H9 (cell line): ENCODE results near the gene COX17. TPM values are rescaled to one million over a fixed set of nuclear protein-coding genes. Genes with fewer than 3 reads are reported as not detected.

Experiments
- DNase-seq: peaks from one replicate; pipeline ENCODE4 v3.0.0-alpha.2; 2017
- H2AFZ ChIP-seq: one replicate; pipeline ENCODE4 v1.6.1; 2013; ENCODE audit warnings: mild to moderate bottlenecking, low read length, control low read depth, moderate library complexity
- H2AK5ac ChIP-seq: 2 replicates; pipeline ENCODE4 v1.6.1; 2013; ENCODE audit warnings: low read length, control low read depth, mixed read lengths; ENCODE audit not compliant: insufficient read length
- H2BK120ac ChIP-seq: one replicate; pipeline ENCODE4 v1.6.1; 2013; ENCODE audit warnings: low read depth, mild to moderate bottlenecking, low read length, control low read depth, inconsistent platforms; ENCODE audit not compliant: poor library complexity, severe bottlenecking
- H2BK12ac ChIP-seq: 2 replicates; pipeline ENCODE4 v1.6.1; 2013; ENCODE audit warnings: low read length, control low read depth, mixed read lengths, low read depth; ENCODE audit not compliant: insufficient read length
- H2BK15ac ChIP-seq: 2 replicates; pipeline ENCODE4 v1.6.1; 2013; ENCODE audit warnings: low read depth, low read length, control low read depth
- H2BK20ac ChIP-seq: one replicate; pipeline ENCODE4 v1.6.1; 2013; ENCODE audit warnings: low read depth, mild to moderate bottlenecking, low read length, control low read depth, inconsistent platforms; ENCODE audit not compliant: poor library complexity, severe bottlenecking
- H2BK5ac ChIP-seq: 2 replicates; pipeline ENCODE4 v1.6.1; 2013; ENCODE audit warnings: low read length, control low read depth, mixed read lengths; ENCODE audit not compliant: insufficient read length
- H3K14ac ChIP-seq: 2 replicates; pipeline ENCODE4 v1.6.1; 2013; ENCODE audit warnings: low read length, control low read depth; ENCODE audit not compliant: insufficient read depth
- H3K18ac ChIP-seq: 2 replicates; pipeline ENCODE4 v1.6.1; 2013; ENCODE audit warnings: low read depth, mild to moderate bottlenecking, mixed read lengths, low read length, control low read depth; ENCODE audit not compliant: insufficient read length
- H3K23ac ChIP-seq: 2 replicates; pipeline ENCODE4 v1.6.1; 2013; ENCODE audit warnings: low read length, control low read depth, mixed read lengths, low read depth; ENCODE audit not compliant: insufficient read length
- H3K23me2 ChIP-seq: 2 replicates; pipeline ENCODE4 v1.6.1; 2013; ENCODE audit warnings: low read depth, mild to moderate bottlenecking, mixed read lengths, low read length, control low read depth; ENCODE audit not compliant: insufficient read length, poor library complexity, severe bottlenecking
- H3K27ac ChIP-seq: 2 replicates; pipeline ENCODE4 v1.5.1; 2013; ENCODE audit warnings: low read length, control low read depth, mixed read lengths, low read depth; ENCODE audit not compliant: insufficient read length
- H3K27me3 ChIP-seq: 2 replicates; pipeline ENCODE4 v1.6.1; 2013; ENCODE audit warnings: low read length, control low read depth, inconsistent platforms; ENCODE audit not compliant: insufficient read depth
- H3K4ac ChIP-seq: 2 replicates; pipeline ENCODE4 v1.6.1; 2013; ENCODE audit warnings: low read depth, mild to moderate bottlenecking, control low read depth, inconsistent platforms, low read length, moderate library complexity
- H3K4me1 ChIP-seq: 2 replicates; pipeline ENCODE4 v1.6.1; 2013; ENCODE audit warnings: low read length, control low read depth, inconsistent platforms; ENCODE audit not compliant: insufficient read depth
- H3K4me2 ChIP-seq: 2 replicates; pipeline ENCODE4 v1.6.1; 2013; ENCODE audit warnings: low read length, control low read depth, mixed read lengths; ENCODE audit not compliant: insufficient read length, insufficient read depth
- H3K56ac ChIP-seq: 2 replicates; pipeline ENCODE4 v1.6.1; 2013; ENCODE audit warnings: low read depth, mild to moderate bottlenecking, mixed read lengths, low read length, control low read depth; ENCODE audit not compliant: insufficient read length
- H3K79me1 ChIP-seq: 2 replicates; pipeline ENCODE4 v1.6.1; 2013; ENCODE audit warnings: low read depth, mild to moderate bottlenecking, moderate library complexity, low read length, control low read depth, inconsistent platforms; ENCODE audit not compliant: insufficient read depth, poor library complexity, severe bottlenecking
- H3K79me2 ChIP-seq: 2 replicates; pipeline ENCODE4 v1.6.1; 2013; ENCODE audit warnings: low read length, control low read depth, inconsistent platforms; ENCODE audit not compliant: insufficient read depth
- H3K9ac ChIP-seq: 2 replicates; pipeline ENCODE4 v1.6.1; 2013; ENCODE audit warnings: low read length, control low read depth, mixed read lengths; ENCODE audit not compliant: insufficient read length; ENCODE audit errors: extremely low read depth
- H3K9me3 ChIP-seq: one replicate; pipeline ENCODE4 v1.6.1; 2013; ENCODE audit warnings: low read depth, low read length, inconsistent platforms; ENCODE audit not compliant: control insufficient read depth
- H3T11ph ChIP-seq: one replicate; pipeline ENCODE4 v1.6.1; 2013; ENCODE audit warnings: mild to moderate bottlenecking, low read length, control low read depth, inconsistent platforms
- H4K20me1 ChIP-seq: one replicate; pipeline ENCODE4 v1.6.1; 2013; ENCODE audit not compliant: control insufficient read depth, insufficient read length, insufficient read depth
- H4K5ac ChIP-seq: 2 replicates; pipeline ENCODE4 v1.6.1; 2013; ENCODE audit warnings: low read depth, mild to moderate bottlenecking, mixed read lengths, low read length, control low read depth; ENCODE audit not compliant: insufficient read length
- H4K8ac ChIP-seq: replicated peaks from 2 replicates; pipeline ENCODE4 v1.6.1; 2013; ENCODE audit warnings: low read length, control low read depth, mixed read lengths, low read depth; ENCODE audit not compliant: insufficient read length
- H4K91ac ChIP-seq: 2 replicates; pipeline ENCODE4 v1.6.1; 2013; ENCODE audit warnings: low read depth, mild to moderate bottlenecking, moderate library complexity, mixed read lengths, low read length, control low read depth; ENCODE audit not compliant: insufficient read length
- H3K27ac Mint-ChIP-seq, 3 experiments: 2 replicates in 2 of 3; 3 replicates in 1 of 3; pipeline ENCODE4 v1.8.0; 2020 to 2021; ENCODE audit warnings: mixed read lengths in 3 of 3, mild to moderate bottlenecking in 1 of 3, moderate library complexity in 1 of 3
- H3K27me3 Mint-ChIP-seq: 2 replicates; pipeline ENCODE4 v1.8.0; 2021; ENCODE audit warnings: low read depth, mild to moderate bottlenecking, moderate library complexity, mixed read lengths
- H3K36me3 Mint-ChIP-seq, 3 experiments: 2 replicates in 2 of 3; 3 replicates in 1 of 3; pipeline ENCODE4 v1.8.0; 2020 to 2021; ENCODE audit warnings: low read depth in 3 of 3, mixed read lengths in 3 of 3; ENCODE audit not compliant: insufficient read depth in 1 of 3
- H3K4me1 Mint-ChIP-seq, 2 experiments: 2 replicates each; pipeline ENCODE4 v1.8.0; 2020; ENCODE audit warnings: mixed read lengths in 2 of 2
- H3K4me3 Mint-ChIP-seq, 2 experiments: 2 replicates in 1 of 2; 3 replicates in 1 of 2; pipeline ENCODE4 v1.8.0; 2020 to 2021; ENCODE audit warnings: mild to moderate bottlenecking in 2 of 2, mixed read lengths in 2 of 2, moderate library complexity in 1 of 2
- H3K9me3 Mint-ChIP-seq, 2 experiments: 2 replicates in 1 of 2; 3 replicates in 1 of 2; pipeline ENCODE4 v1.8.0; 2020; ENCODE audit warnings: mild to moderate bottlenecking in 2 of 2, mixed read lengths in 2 of 2, moderate library complexity in 1 of 2
- WGBS: extraction: QIAGEN DNeasy Blood & Tissue Kit; methylation state at CpG from one replicate; pipeline ENCODE4 v1.1.7; 2013; ENCODE audit warnings: missing lambda C conversion rate, low lambda C conversion rate, mixed read lengths; ENCODE audit not compliant: insufficient read length; ENCODE audit errors: extremely low coverage; 5-methylcytosine and 5-hydroxymethylcytosine counted together
- total RNA-seq: library from RNA; stranded (reverse); gene quantifications from 2 replicates; pipeline ENCODE4 v1.2.1, GENCODE V29; 2021
- TF ChIP-seq, protein P1 (sequence below): fragments of 200-600 bp; sonication (generic); conservative IDR thresholded peaks from 3 replicates; pipeline ENCODE4 v1.8.0; 2021; ENCODE audit warnings: antibody characterized with exemption, mild to moderate bottlenecking

COX17 gene
- total RNA-seq, 1 experiment from 2014 or later = 47.0 TPM

GRCh38 chr3:119677641-119677934, 382 bp upstream of the COX17 start:
- Mint-ChIP-seq H3K4me1 (peaks cover 17 to 19% of the 10 kb centered on the region in 2 experiments), H3K9me3 (no peaks in the 10 kb centered on the region), H3K27ac (peak overlapping the region; percentile 85 to 93 (median 90)), H3K36me3 (peaks cover 9 to 30% (median 26%) of the 10 kb centered on the region in 3 experiments), H3K27me3 (no peaks in the 10 kb centered on the region), H3K4me3 (peak overlapping the region; percentile 86 to 96)
- Histone ChIP-seq H3K23ac (no peak overlapping the region), H3K79me1 (no peaks in the 10 kb centered on the region), H4K91ac (no peak overlapping the region), H4K20me1 (no peaks in the 10 kb centered on the region), H2AK5ac (no peak overlapping the region), H3K56ac (no peak overlapping the region), H3T11ph (no peak overlapping the region), H3K9ac (peak overlapping the region; percentile 48), H2BK12ac (no peak overlapping the region), H3K27me3 (no peaks in the 10 kb centered on the region), H2AFZ (peak overlapping the region; percentile 43), H3K79me2 (peaks cover 5% of the 10 kb centered on the region; the same call in 1 of the 2 replicates), H3K4me2 (peak overlapping the region; percentile 97), H2BK5ac (no peak overlapping the region), H2BK15ac (no peak overlapping the region), H4K8ac (no peak overlapping the region), H3K4ac (no peak overlapping the region), H4K5ac (no peak overlapping the region), H2BK120ac (no peak overlapping the region), H3K14ac (no peak overlapping the region), H3K27ac (peak overlapping the region; percentile 44), H3K4me1 (no peaks in the 10 kb centered on the region), H3K23me2 (no peaks in the 10 kb centered on the region), H3K9me3 (no peaks in the 10 kb centered on the region), H2BK20ac (no peak overlapping the region), H3K18ac (no peak overlapping the region)
- TF ChIP-seq, protein P1, sequence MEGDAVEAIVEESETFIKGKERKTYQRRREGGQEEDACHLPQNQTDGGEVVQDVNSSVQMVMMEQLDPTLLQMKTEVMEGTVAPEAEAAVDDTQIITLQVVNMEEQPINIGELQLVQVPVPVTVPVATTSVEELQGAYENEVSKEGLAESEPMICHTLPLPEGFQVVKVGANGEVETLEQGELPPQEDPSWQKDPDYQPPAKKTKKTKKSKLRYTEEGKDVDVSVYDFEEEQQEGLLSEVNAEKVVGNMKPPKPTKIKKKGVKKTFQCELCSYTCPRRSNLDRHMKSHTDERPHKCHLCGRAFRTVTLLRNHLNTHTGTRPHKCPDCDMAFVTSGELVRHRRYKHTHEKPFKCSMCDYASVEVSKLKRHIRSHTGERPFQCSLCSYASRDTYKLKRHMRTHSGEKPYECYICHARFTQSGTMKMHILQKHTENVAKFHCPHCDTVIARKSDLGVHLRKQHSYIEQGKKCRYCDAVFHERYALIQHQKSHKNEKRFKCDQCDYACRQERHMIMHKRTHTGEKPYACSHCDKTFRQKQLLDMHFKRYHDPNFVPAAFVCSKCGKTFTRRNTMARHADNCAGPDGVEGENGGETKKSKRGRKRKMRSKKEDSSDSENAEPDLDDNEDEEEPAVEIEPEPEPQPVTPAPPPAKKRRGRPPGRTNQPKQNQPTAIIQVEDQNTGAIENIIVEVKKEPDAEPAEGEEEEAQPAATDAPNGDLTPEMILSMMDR = no peak
- no CpG with 5 or more reads among the region's 6 CpGs for WGBS
- DNase-seq = no peak
